IPS-18c (cell line): Measurements from ENCODE around the gene KIAA1755.
"Not testable (repeated sequence)": the region's sequence is repeated elsewhere in the genome, so short reads cannot be mapped to it uniquely, and the experiment has no call there.

ENCODE experiments used
- H3K4me3 ChIP-seq: 2 replicates; pipeline ENCODE4 v1.7.0; 2013; ENCODE audit warnings: low read depth, mild to moderate bottlenecking, low read length, moderate library complexity; ENCODE audit not compliant: insufficient read depth
- H3K9me3 ChIP-seq: one replicate; pipeline ENCODE4 v1.6.1; 2013; ENCODE audit warnings: mild to moderate bottlenecking, low read length, moderate library complexity; ENCODE audit not compliant: control insufficient read depth, insufficient read depth

The KIAA1755 gene

GRCh38 chr20:38293491-38294065, 33.0 kb upstream of the KIAA1755 start:
- no peaks in the 10 kb centered on the region for H3K9me3 ChIP-seq
- no peak overlapping the region for H3K4me3 ChIP-seq

GRCh38 chr20:38291966-38292365, 31.4 kb upstream of the KIAA1755 start:
- Histone ChIP-seq H3K4me3 (no peak overlapping the region), H3K9me3 (no peaks in the 10 kb centered on the region)

GRCh38 chr20:38290829-38291814, 30.6 kb upstream of the KIAA1755 start:
- Histone ChIP-seq H3K4me3 (no peak overlapping the region), H3K9me3 (no peaks in the 10 kb centered on the region)

- H3K4me3 ChIP-seq, result no peak overlapping the region
Measured at GRCh38 chr20:38286586-38287531, 26.3 kb upstream of the KIAA1755 start.

GRCh38 chr20:38284893-38285444, 24.4 kb upstream of the KIAA1755 start:
- Histone ChIP-seq H3K4me3 (no peak overlapping the region), H3K9me3 (no peaks in the 10 kb centered on the region)

More at GRCh38 chr20:38286586-38287531, 26.3 kb upstream of the KIAA1755 start:
- H3K9me3 ChIP-seq, result no peaks in the 10 kb centered on the region

- H3K4me3 ChIP-seq, result not testable (repeated sequence)
Measured at GRCh38 chr20:38284066-38284650, 23.6 kb upstream of the KIAA1755 start.

GRCh38 chr20:38283236-38283635, 22.7 kb upstream of the KIAA1755 start:
- no peak overlapping the region for H3K4me3 ChIP-seq
- H3K9me3 ChIP-seq, result no peaks in the 10 kb centered on the region

More at GRCh38 chr20:38284066-38284650, 23.6 kb upstream of the KIAA1755 start:
- not testable (repeated sequence) for H3K9me3 ChIP-seq

- not testable (repeated sequence) for H3K9me3 ChIP-seq, H3K4me3 ChIP-seq
Measured at GRCh38 chr20:38281176-38281915, 20.8 kb upstream of the KIAA1755 start.

- Histone ChIP-seq H3K9me3 (peaks cover 3% of the 10 kb centered on the region), H3K4me3 (no peak overlapping the region)
Measured at GRCh38 chr20:38278763-38279162, 18.2 kb upstream of the KIAA1755 start.

- Histone ChIP-seq H3K9me3 (peaks cover 3% of the 10 kb centered on the region), H3K4me3 (no peak overlapping the region)
Measured at GRCh38 chr20:38278131-38278530, 17.6 kb upstream of the KIAA1755 start.

GRCh38 chr20:38277691-38278090, 17.2 kb upstream of the KIAA1755 start:
- no peak overlapping the region for H3K4me3 ChIP-seq
- peaks cover 3% of the 10 kb centered on the region for H3K9me3 ChIP-seq

- Histone ChIP-seq H3K4me3 (no peak overlapping the region), H3K9me3 (peaks cover 3% of the 10 kb centered on the region)
Measured at GRCh38 chr20:38277285-38277684, 16.8 kb upstream of the KIAA1755 start.

GRCh38 chr20:38275815-38276550, 15.4 kb upstream of the KIAA1755 start:
- H3K4me3 ChIP-seq, result no peak overlapping the region
- H3K9me3 ChIP-seq, result peaks cover 3% of the 10 kb centered on the region

- H3K4me3 ChIP-seq, result no peak overlapping the region
Measured at GRCh38 chr20:38272961-38273360, 12.4 kb upstream of the KIAA1755 start.

GRCh38 chr20:38272398-38272797, 11.9 kb upstream of the KIAA1755 start:
- Histone ChIP-seq H3K9me3 (peaks cover 3% of the 10 kb centered on the region), H3K4me3 (no peak overlapping the region)

More at GRCh38 chr20:38272961-38273360, 12.4 kb upstream of the KIAA1755 start:
- H3K9me3 ChIP-seq, result peaks cover 3% of the 10 kb centered on the region
